HEK293T (cell line): ENCODE results near the gene UFC1.

Experiments used
- CTCF ChIA-PET: fragments of 350-600 bp; formaldehyde crosslinking; extraction: SDS; loops from one replicate; lab custom pipeline; 2021; ENCODE audit warnings: antibody characterized with exemption, inconsistent platforms; lab: Yijun Ruan, JAX
- POLR2A ChIA-PET: fragments of 350-600 bp; formaldehyde crosslinking; extraction: SDS; loops from one replicate; lab custom pipeline; 2020; ENCODE audit warnings: antibody characterized with exemption, inconsistent platforms; lab: Yijun Ruan, JAX
- DNase-seq: peaks from one replicate; pipeline ENCODE4 v3.0.0; 2012; ENCODE audit warnings: mixed read lengths; ENCODE audit errors: extremely low spot score
- ARNT ChIP-seq: fragments of 450-650 bp; IDR thresholded peaks from 2 replicates; pipeline ENCODE4 v1.6.1; 2017; ENCODE audit warnings: mild to moderate bottlenecking
- BHLHE40 ChIP-seq: fragments of 450-650 bp; IDR thresholded peaks from 2 replicates; pipeline ENCODE4 v1.6.1; 2016; ENCODE audit warnings: mild to moderate bottlenecking, moderate library complexity, borderline replicate concordance
- CTBP1 ChIP-seq: fragments of 450-650 bp; IDR thresholded peaks from 2 replicates; pipeline ENCODE4 v1.6.1; 2016; ENCODE audit warnings: borderline replicate concordance
- ELF4 ChIP-seq: fragments of 450-650 bp; IDR thresholded peaks from 2 replicates; pipeline ENCODE4 v1.6.1; 2017; ENCODE audit warnings: antibody characterized with exemption
- FOXA1 ChIP-seq: fragments of 450-650 bp; IDR thresholded peaks from 2 replicates; pipeline ENCODE4 v1.6.1; 2016; ENCODE audit warnings: mild to moderate bottlenecking
- FOXK2 ChIP-seq: fragments of 450-650 bp; IDR thresholded peaks from 2 replicates; pipeline ENCODE4 v1.6.1; 2016; ENCODE audit warnings: mild to moderate bottlenecking
- FOXM1 ChIP-seq: fragments of 450-650 bp; IDR thresholded peaks from 2 replicates; pipeline ENCODE4 v1.6.1; 2017; ENCODE audit warnings: mild to moderate bottlenecking, borderline replicate concordance
- HDGF ChIP-seq: fragments of 450-650 bp; IDR thresholded peaks from 2 replicates; pipeline ENCODE4 v1.6.1; 2017; ENCODE audit warnings: antibody characterized with exemption, borderline replicate concordance
- L3MBTL2 ChIP-seq: fragments of 450-650 bp; conservative IDR thresholded peaks from 2 replicates; pipeline ENCODE4 v1.6.1; 2016; ENCODE audit warnings: mild to moderate bottlenecking
- LEF1 ChIP-seq: fragments of 450-650 bp; IDR thresholded peaks from 2 replicates; pipeline ENCODE4 v1.6.1; 2017; ENCODE audit warnings: mild to moderate bottlenecking, borderline replicate concordance
- NFRKB ChIP-seq: fragments of 450-650 bp; IDR thresholded peaks from 2 replicates; pipeline ENCODE4 v1.6.1; 2016; ENCODE audit warnings: mild to moderate bottlenecking, moderate library complexity
- PKNOX1 ChIP-seq: fragments of 450-650 bp; IDR thresholded peaks from 2 replicates; pipeline ENCODE4 v1.6.1; 2016
- SP1 ChIP-seq: fragments of 450-650 bp; IDR thresholded peaks from 2 replicates; pipeline ENCODE4 v1.6.1; 2017
- SUZ12 ChIP-seq: fragments of 450-650 bp; IDR thresholded peaks from 2 replicates; pipeline ENCODE4 v1.6.1; 2016; ENCODE audit warnings: mild to moderate bottlenecking
- TARDBP ChIP-seq: fragments of 450-650 bp; IDR thresholded peaks from 2 replicates; pipeline ENCODE4 v1.6.1; 2016
- ZNF384 ChIP-seq: fragments of 450-650 bp; IDR thresholded peaks from 2 replicates; pipeline ENCODE4 v1.6.1; 2016

UFC1 gene

DNA sequence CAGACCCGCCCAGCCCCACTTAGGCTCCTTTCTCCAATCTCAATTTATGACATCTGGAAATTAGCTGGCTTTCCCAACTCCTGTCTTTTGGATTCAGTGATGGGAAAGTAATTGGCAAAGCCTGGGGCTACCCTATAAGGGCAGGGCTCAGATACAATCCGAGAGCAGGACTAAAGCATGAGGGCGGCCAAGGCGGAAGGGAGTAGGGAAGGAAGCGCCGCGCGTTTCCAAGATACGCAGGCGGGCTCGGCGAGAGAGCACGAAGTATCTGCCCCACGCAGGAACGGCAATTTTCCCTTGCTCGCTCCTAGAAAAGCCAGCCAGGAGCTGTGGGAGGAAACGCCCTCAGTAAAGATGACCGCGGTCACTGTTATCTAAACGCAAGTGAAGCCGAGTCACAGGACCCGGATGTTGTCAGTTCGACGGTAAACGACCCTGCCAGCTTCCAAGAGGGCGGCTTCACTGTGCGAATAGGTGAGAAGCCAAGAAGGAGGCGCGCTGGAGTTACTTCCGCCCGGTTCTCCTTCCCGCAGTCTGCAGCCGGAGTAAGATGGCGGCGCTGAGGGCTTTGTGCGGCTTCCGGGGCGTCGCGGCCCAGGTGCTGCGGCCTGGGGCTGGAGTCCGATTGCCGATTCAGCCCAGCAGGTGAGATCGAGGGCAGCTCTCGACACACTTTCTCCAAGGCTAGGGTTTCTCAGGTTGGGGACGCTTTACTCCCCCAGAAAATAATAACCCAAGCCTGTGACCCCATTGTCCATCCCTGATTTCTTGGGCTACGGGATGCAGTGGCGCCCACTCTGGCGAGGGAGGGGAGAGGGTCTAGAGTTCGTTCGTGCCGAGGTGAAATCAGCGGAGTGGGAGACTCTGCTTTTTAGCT is 48.3 kb downstream of the UFC1 start, which contains the start of gene NDUFS2:
NDUFS2 (plus strand) TSS at position 532 of the 877 bp plus-strand sequence; CDS start at position 551, 19 bp downstream.
- DNase-seq, result peak; percentile 98
- no peak for TF ChIP-seq BHLHE40
- no peak for TF ChIP-seq ARNT
- peak; percentile 45; the same call in 1 of the 2 replicates for TF ChIP-seq L3MBTL2
- TF ChIP-seq NFRKB, result peak; percentile 71
- peak; percentile 90 for TF ChIP-seq ELF4
- no peak for TF ChIP-seq ZNF384
- no peak for TF ChIP-seq SUZ12
- TF ChIP-seq TARDBP, result no peak
- TF ChIP-seq FOXM1, result no peak
- no peak for TF ChIP-seq SP1
- no peak for TF ChIP-seq FOXA1
- TF ChIP-seq LEF1, result no peak
- no peak for TF ChIP-seq HDGF
- no peak for TF ChIP-seq CTBP1
- ChIA-PET CTCF (interaction anchor here (0.6 to 2.4 kb wide), 6 partner anchors 9 to 180 kb away, joined by 3 to 9 read pairs (median 4); partner anchors contain the start of gene PPOX), POLR2A (interaction anchor here (0.6 to 2.7 kb wide), 24 partner anchors 9 to 238 kb away, joined by 3 to 32 read pairs (median 4); partner anchors contain the start of genes APOA2, B4GALT3, FCER1G and MPZ)

DNA sequence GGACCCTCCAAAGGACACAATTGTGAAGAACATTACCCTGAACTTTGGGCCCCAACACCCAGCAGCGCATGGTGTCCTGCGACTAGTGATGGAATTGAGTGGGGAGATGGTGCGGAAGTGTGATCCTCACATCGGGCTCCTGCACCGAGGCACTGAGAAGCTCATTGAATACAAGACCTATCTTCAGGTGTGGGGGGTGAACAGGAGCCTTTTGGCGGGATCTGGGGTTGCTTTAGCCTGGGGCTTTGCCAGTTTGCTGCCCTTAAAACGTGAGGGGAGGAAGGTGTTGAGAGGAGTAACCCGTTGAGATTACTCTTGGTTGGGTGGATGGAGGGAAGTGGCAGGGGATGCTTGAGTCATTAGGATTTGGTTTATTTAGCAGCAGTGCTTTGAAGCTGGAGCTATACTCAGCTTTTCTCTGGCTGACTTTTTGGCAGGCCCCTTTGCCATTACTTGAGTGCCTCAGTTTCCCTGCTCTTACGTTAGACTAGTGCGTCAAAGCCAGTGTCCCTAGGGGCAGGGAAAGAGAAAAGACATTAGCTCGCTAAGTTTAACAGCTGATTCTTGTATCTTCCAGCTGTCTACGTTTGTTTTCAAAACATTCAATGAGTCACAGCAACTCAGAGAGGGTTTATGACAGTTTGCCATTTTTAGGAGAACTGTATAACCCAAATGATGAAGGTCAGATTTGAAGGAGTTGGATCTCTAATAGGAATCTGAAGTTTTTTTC is 52.8 kb downstream of the UFC1 start:
- DNase-seq, result no peak
- no peak for TF ChIP-seq HDGF
- TF ChIP-seq CTBP1, result no peak
- TF ChIP-seq ARNT, result no peak
- no peak for TF ChIP-seq FOXK2
- no peak for TF ChIP-seq PKNOX1
- no peak for TF ChIP-seq BHLHE40
- no peak for TF ChIP-seq FOXA1
- TF ChIP-seq SUZ12, result no peak
- no peak for TF ChIP-seq NFRKB
- TF ChIP-seq L3MBTL2, result no peak
- TF ChIP-seq FOXM1, result no peak
- no peak for TF ChIP-seq TARDBP
- no peak for TF ChIP-seq ELF4
- POLR2A ChIA-PET, result interaction anchor here (0.6 to 1.4 kb wide), 2 partner anchors 74 to 183 kb away, joined by 3 read pairs; partner anchors contain the start of gene DEDD
- CTCF ChIA-PET, result interaction anchor here (1.0 kb wide), 1 partner anchor 21 kb away, joined by 3 read pairs; no protein-coding TSS in a partner anchor

DNA sequence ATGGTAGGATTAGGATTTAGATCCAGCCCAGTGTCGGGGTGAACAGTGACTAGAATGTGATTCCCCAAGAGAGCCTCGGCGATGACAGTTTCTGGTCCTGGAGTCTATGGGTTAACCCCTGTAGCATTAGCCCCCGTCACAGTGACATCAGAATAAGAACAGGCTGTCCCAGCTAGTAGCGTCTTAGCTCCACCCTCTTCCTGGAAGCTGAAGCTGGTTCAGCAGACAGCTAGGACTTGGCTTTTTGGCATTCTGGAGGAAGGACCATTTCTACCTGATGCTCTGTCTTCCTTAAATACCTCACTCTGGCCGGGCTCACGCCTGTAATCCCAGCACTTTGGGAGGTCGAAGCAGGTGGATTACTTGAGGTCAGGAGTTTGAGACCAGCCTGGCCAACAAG is 53.4 kb downstream of the UFC1 start:
- DNase-seq, result no peak
- ChIA-PET CTCF (interaction anchor here (1.0 kb wide), 1 partner anchor 20 kb away, joined by 3 read pairs; no protein-coding TSS in a partner anchor), POLR2A (no interaction called here)
- TF ChIP-seq ELF4, result no peak
- no peak for TF ChIP-seq NFRKB
- no peak for TF ChIP-seq L3MBTL2
- no peak for TF ChIP-seq SUZ12
- TF ChIP-seq PKNOX1, result no peak
- TF ChIP-seq FOXA1, result no peak
- no peak for TF ChIP-seq BHLHE40
- TF ChIP-seq LEF1, result no peak
- TF ChIP-seq HDGF, result no peak
- no peak for TF ChIP-seq TARDBP
- no peak for TF ChIP-seq CTBP1
